Breast epithelium (tissue), 3 donors: Measurements from ENCODE around the gene ARHGAP45.

Source experiments
- POLR2AphosphoS5 ChIP-seq, 3 donors: sonication (generic); formaldehyde crosslinking; IDR thresholded peaks; one replicate each; pipeline ENCODE4 v1.6.1; 2017; ENCODE audit warnings: antibody characterized with exemption in 3 of 3
- TF ChIP-seq, protein P1 (sequence below), 3 donors: fragments of 450-650 bp; IDR thresholded peaks; one replicate each; pipeline ENCODE4 v1.5.1; 2016 to 2017; ENCODE audit warnings: antibody characterized with exemption in 3 of 3, mild to moderate bottlenecking in 3 of 3, moderate library complexity in 3 of 3

DNA sequence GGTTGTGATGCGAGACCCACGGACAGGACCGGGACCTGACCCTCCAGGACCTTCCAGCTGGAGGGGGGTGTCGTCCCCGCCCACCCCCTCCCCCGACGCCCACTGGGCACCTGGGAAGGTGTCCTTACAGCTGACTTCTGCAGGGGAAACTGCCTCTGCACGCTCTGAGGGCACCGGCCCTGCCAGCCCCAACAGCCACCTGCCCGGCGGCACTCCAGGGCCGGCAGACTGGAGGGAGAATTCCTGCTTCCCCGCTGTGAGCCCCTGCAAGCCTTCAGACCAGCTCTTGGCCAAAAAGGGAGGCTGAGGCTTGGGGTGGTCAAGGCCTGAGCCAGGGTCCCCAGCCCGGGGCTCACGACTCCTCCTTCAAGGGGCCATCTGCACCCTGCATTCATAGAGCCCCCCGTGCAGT, 39.3 kb upstream of the ARHGAP45 start:
- no peak for TF ChIP-seq POLR2AphosphoS5 (IDR thresholded peaks at IDR 0.05)
- TF ChIP-seq, protein P1, sequence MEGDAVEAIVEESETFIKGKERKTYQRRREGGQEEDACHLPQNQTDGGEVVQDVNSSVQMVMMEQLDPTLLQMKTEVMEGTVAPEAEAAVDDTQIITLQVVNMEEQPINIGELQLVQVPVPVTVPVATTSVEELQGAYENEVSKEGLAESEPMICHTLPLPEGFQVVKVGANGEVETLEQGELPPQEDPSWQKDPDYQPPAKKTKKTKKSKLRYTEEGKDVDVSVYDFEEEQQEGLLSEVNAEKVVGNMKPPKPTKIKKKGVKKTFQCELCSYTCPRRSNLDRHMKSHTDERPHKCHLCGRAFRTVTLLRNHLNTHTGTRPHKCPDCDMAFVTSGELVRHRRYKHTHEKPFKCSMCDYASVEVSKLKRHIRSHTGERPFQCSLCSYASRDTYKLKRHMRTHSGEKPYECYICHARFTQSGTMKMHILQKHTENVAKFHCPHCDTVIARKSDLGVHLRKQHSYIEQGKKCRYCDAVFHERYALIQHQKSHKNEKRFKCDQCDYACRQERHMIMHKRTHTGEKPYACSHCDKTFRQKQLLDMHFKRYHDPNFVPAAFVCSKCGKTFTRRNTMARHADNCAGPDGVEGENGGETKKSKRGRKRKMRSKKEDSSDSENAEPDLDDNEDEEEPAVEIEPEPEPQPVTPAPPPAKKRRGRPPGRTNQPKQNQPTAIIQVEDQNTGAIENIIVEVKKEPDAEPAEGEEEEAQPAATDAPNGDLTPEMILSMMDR (IDR thresholded peaks at IDR 0.05): no peak
